Activated CD4-positive, alpha-beta T cell treated with anti-CD3 and anti-CD28 coated beads for 1 hour (primary cell): Measurements from ENCODE around the gene ADGRF5.

ENCODE experiments used
- DNase-seq: peaks from one replicate; pipeline ENCODE4 v3.0.0-alpha.2; 2020

ADGRF5 gene

DNA sequence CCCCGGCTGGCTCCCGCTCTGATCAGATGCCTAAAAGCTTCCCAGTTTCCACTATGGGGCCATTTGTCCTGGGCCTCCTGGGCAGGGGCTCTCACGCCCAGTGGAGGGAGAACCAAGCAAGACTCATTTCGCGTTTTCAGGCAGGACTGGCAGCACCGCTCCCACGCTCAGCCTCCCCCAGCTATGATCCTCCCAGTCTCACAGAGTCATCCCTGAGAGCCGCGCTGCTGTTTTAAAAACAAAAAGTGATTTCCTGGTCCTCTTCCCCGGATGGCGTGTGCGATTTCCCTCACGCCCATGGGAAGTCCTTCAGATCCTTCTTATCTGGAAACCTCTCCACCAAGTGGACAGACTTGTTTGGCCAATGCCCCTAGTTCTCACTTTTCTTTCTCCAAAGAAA lies at the start of gene ADGRF5:
Gene ADGRF5, minus strand, starts transcription at position 208 of the 400 bp plus-strand sequence. CDS start 15,176 bp downstream, outside the sequence.
- no peak for DNase-seq

GRCh38 chr6:46969206-46969605 lies 47.5 kb upstream of the ADGRF5 start:
- no peak for DNase-seq

DNA sequence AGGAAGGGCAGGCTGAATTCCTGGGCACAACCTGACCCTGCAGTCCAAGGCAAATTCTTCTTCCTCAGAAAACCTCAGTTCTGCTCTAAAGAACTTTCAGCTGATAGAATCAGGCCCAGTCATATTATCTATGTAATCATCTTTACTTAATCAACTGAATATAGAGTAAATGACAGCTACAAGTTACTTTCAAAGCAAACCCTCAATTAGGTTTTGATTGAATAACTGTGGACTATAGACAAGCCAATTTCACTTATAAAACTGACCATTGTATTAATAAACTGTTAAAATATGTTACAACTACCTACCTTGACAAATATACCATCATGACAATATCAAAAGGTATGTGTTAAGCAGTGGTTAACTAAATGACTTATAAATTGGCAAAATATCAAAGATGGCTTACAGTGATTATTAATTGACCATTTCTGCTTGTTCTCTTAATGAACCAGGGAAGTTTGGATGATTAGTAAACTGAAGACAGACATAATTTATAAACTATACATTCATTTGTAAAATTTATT lies 46.1 kb upstream of the ADGRF5 start:
- DNase-seq, result no peak

DNA sequence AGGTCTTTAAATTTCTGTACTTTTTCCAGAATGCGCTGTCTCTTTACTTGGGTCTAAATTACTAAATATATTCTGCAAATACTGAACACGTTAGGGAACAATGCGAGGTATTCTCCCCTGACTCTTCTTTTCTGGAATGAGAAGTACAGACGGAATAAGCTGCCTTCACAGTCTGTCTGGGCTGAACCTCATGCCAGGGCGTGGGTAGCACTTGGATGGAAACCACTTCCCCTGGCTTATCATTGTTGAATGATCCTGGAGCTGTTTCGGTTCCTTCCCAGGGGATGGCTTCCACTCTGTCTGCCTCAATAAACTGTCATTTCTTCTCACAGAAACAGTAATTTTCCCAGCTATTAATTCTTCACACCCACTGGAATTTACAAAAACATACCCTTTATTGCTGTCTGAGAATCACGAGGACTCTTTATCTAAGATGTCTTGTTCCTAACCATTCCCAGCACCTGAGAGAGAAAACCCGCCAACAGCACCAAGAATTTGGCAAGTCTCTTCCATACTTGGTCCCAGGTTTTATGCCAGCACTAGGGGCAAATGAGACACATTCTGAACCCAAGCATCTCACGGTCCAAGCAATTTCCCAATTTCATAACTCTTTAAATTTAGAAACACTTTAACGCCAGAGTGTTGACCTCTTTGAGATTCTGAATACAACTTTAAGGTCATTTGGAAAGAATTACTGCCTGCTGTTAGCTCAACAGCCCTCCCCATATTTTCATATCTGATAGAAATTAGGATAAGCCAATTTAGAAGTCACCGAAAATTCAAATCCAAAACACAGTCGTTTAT lies 43.2 kb upstream of the ADGRF5 start:
- no peak for DNase-seq

DNA sequence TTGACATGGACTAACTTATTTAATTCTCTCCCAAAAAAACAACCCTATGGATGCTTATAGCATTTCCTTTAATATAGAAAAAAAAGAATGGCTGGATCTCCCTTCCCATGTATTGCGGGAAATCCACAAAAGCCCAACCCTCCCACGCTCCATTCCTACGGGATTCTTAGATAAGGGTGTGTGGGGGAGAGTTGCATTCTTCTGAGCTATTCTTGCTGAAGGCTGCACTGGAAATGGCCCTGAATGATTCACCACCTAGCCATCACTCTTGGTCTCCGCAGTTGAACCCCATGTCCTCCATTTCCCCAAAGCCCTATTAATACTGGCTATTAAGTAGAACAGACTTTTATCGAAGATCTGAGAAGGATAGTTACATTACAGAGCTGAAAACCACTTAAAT lies 41.9 kb upstream of the ADGRF5 start:
- DNase-seq, result no peak

GRCh38 chr6:46963039-46963438 lies 41.3 kb upstream of the ADGRF5 start:
- DNase-seq, result no peak

- no peak for DNase-seq
Observed at GRCh38 chr6:46961711-46962110, 40.0 kb upstream of the ADGRF5 start.

DNA sequence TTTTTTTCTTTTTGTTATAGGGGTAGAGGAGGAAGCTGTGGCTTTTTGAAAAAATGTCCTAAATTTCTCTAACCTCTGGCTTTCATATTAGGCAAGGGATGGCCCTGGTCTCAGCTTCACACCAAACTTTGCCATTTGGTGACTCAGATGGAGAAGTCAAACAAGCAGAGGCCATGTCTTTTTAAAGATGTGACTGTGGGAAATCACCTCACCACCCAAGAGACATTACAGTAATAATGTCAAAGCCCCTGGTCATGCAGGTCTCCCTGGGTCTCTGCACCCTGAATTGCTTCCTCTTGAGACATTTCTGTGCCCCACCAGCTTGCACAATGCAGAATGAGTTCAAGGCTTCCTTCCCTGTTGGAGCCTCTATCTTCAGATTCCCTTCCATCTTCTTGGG lies 39.5 kb upstream of the ADGRF5 start:
- DNase-seq, result no peak

GRCh38 chr6:46959419-46959818 lies 37.7 kb upstream of the ADGRF5 start:
- DNase-seq, result no peak

GRCh38 chr6:46956409-46956808 lies 34.7 kb upstream of the ADGRF5 start:
- no peak for DNase-seq

- DNase-seq, result no peak
Observed at GRCh38 chr6:46954837-46955451, 33.2 kb upstream of the ADGRF5 start.

GRCh38 chr6:46953921-46954320 lies 32.2 kb upstream of the ADGRF5 start:
- no peak for DNase-seq

DNA sequence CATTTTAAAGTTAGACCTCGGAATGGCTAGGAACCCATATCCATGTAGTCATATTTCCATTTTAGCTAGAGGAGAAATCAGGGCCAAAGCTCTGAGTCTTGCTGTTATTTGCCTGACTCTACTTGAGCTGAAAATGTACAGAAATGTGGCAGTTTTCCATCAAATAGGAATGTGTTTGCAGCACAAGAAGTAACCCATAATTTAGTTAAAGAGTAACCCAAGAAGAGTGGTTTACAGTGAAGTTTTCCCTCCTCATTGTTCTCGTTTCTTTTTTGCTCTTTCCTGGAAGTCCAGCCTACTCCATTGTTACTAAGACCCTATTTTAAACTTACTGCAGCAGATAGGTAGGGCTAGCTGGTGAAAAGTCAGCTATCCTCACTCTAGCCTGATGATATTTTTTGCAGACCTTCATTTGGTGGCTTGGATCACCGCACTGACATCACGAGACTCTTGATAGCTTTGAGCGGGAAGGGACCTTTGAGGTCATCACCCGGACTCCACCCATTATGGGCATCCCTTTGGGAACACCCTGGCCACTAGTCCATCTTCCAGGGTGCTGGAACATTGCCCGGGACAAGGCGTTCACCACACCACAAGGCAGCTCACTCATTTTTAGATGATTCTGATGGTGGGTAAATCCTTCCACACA lies 28.0 kb upstream of the ADGRF5 start:
- DNase-seq, result no peak

DNA sequence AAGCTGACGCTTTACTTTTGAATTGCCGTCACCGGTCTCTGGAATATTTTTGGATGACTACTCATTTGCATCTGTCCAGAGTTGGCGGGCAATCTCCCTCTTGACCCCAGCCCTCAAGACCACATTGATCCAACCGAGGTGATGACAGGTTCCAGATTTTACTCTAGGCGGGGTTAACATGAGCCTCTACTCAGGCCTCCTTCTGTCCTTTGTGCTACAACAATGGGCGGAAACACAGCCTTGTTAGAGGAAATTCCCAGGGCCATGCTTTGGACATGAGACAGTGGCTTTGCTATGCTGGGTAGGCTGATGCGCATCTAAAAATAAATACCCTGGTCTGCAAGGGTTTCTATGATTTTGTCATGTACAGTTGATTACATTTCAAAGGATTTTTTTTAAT lies 27.0 kb upstream of the ADGRF5 start:
- DNase-seq, result no peak

DNA sequence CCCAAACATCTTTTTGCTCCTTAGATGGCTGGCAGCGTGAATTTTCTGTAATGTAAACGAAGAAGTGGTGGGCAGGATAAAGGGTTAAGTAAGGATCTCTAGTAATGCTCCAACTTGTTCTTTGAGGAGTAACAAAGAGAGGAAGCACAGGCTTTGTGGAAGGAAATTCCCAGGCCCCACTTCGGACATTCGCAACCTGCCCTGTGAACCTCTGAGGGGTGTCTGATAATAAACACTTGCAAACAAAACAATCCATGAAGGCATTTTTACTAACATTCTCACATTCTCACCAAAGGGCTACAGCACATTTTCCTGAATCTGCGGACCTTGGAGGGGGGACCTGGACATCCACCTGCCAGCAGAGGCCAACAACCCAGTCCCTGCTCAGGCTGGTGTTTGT lies 25.8 kb upstream of the ADGRF5 start:
- no peak for DNase-seq

DNA sequence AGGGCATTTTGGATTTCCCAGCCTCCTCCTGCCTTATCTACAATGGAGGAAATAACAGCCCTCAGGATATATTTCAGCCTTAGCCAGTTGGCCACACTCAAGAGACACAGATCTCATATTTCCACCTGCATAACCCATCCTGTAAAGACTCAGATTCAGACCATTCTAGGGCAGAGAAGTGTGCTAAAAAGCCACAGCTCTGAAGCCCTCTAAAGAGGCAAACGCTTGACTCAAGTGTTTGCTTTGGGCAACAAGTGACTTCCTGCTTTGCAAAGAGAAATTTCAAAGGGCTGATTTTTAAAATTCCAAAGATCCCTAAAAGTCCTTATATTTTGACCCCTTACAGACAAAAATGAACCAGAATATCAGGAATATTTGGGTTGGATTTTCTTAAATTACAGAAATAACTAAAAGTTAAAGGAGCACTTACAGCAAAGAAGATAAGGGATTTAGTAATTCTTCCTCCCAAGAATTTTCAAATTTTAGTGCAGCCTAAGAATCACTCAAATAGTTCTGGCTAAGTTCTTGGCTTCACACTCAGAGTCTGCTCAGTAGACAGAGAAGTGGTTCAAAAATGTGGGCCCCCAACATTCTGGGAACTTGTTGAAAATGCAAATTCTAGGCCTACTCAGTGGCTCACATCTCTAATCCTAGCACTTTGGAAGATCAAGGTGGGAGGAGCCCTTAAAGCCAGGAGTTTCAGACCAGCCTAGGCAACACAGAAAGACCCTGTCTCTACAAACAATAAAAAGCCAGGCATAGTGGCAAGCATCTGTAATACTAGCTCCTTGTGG lies 18.9 kb upstream of the ADGRF5 start:
- DNase-seq, result no peak

GRCh38 chr6:46937642-46938041 lies 15.9 kb upstream of the ADGRF5 start:
- no peak for DNase-seq

GRCh38 chr6:46935687-46936086 lies 13.9 kb upstream of the ADGRF5 start:
- DNase-seq, result no peak

DNA sequence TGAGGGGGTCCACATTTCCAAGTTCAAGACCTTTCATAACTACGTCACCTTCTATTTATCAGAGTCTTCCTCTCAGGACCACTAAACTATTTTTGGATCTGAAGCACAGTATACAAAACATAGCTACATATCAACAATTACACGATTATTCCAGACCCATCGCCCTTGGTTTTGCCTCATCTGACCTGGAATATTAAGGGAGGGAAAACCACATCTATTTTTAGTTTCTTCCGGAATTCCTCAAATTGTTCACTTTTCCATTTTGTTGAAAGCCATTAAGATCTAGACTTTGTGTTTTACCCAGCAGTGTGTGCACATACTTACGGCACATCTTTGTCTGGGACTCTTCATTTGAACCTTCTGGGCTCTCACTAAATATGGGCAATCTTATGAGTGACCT lies 12.0 kb upstream of the ADGRF5 start:
- DNase-seq, result no peak

DNA sequence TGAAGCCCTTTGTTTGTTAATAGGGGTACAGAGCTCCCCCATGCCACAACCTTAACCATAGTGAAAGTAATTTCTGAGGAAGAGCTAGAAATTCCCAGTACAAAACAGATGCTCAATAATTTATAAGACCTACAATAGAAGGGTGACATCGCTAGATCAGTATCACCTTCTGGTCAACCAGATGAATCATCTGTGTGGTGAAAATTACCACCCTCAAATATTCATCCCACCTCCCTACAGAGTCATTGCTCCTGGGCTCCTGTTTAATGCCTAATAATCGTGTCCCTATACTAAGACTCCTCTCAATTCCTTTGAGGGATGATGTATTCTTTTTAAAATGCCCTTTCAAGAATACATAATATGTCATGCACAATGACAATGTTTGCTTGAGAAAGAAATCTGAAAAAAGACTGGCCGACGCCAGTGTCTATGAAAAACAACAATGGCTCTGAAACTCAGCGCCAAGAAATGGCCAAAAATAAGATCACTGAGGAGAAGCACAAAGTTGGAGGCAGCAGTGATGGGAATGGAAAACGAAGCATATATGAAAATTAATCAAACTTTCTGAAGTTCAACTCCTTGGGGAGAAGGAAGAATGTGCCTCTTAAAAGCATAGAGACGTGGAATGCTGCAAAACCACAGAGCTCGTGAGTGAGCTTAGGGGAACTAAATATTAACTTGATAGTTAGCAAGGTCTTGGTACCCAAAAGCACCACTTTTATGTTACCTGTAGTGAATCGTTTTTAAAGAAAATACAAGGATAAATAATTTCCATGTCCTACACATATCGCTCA lies 11.0 kb upstream of the ADGRF5 start:
- no peak for DNase-seq

DNA sequence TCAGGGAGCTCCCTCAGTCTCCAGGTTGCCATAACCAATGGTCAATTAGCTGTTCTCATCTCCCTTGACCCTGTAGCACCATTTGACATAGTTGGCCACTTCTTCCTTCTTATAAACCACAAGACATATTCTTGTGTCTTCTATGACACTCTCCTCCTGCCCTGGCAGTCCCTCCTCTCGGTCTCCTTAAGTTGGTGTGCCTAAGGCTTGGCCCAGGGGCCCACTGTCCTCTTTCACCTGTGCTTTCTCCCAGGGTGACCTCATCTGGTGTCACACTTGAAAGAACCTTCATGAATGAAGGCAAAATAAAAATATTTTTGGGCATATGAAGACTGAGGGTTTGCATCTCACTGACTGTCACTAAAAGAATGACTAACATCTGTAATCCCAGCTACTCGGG lies 9.7 kb upstream of the ADGRF5 start:
- no peak for DNase-seq

DNA sequence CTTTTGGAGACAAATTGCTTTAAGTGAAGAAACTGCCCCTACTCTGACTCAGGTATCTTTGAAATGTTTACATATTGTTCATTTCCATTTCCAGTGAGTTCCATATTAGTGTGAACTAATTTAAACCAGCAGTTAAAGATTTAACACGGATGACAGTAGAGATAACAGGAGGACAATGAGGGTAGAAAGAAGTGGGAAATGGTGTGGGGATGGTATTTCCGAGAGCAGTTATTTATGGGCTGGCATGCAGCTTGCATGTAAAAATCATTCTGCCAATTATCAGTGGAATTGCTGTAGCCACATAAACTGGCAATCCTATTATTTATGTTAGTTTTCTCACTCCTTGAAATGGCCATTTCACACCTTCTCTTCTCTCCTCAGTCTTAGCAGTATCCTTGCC lies 8.6 kb upstream of the ADGRF5 start:
- DNase-seq, result no peak
